CD4-positive, alpha-beta T cell (primary cell): ENCODE measurements around the gene PEAR1. TPM values are rescaled to one million over a fixed set of nuclear protein-coding genes. Genes with fewer than 3 reads are reported as not detected.

Experiments used
- ATAC-seq: fragments of 200-7000 bp; cut with Tn5 transposase; one replicate; pipeline ENCODE4 v1.10.0; 2022; ENCODE audit warnings: mild to moderate bottlenecking; ENCODE audit not compliant: poor library complexity
- CTCF ChIA-PET: fragments of 350-600 bp; sonication (Branson Sonifier 250); formaldehyde crosslinking; loops from one replicate; lab custom pipeline; 2021; ENCODE audit warnings: antibody characterized with exemption, inconsistent platforms; lab: Charles Lee
- POLR2A ChIA-PET: fragments of 350-600 bp; sonication (Branson Sonifier 250); formaldehyde crosslinking; loops from one replicate; lab custom pipeline; 2021; ENCODE audit warnings: antibody characterized with exemption, inconsistent platforms; lab: Charles Lee
- DNase-seq, 14 experiments: peaks; one replicate each; pipeline ENCODE4 v3.0.0-alpha.2; 2013 to 2020; ENCODE audit warnings: mixed read lengths in 2 of 14
- H3K27ac ChIP-seq, 2 donors: one replicate each; pipeline versions ENCODE4 v1.5.1 to v1.7.0; 2013; ENCODE audit warnings: low read length in 2 of 2, low read depth in 1 of 2, mild to moderate bottlenecking in 1 of 2
- H3K27me3 ChIP-seq, 2 experiments: 1 replicate in 1 of 2; 2 replicates in 1 of 2; pipeline versions ENCODE4 v1.6.1 to v1.7.0; 2013; ENCODE audit warnings: low read length in 2 of 2, control low read depth in 1 of 2, mild to moderate bottlenecking in 1 of 2, moderate library complexity in 1 of 2; ENCODE audit not compliant: insufficient read depth in 2 of 2, control insufficient read depth in 1 of 2
- H3K36me3 ChIP-seq: one replicate; pipeline ENCODE4 v1.6.1; 2013; ENCODE audit warnings: low read length, control low read depth; ENCODE audit not compliant: insufficient read depth
- H3K4me1 ChIP-seq: one replicate; pipeline ENCODE4 v1.6.1; 2013; ENCODE audit warnings: low read length, control low read depth; ENCODE audit not compliant: insufficient read depth
- H3K4me3 ChIP-seq: one replicate; pipeline ENCODE4 v1.5.1; 2013; ENCODE audit warnings: mild to moderate bottlenecking, low read length, moderate library complexity
- H3K9me3 ChIP-seq, 2 experiments: 1 replicate in 1 of 2; 2 replicates in 1 of 2; pipeline versions ENCODE4 v1.6.1 to v1.7.0; 2013; ENCODE audit warnings: low read length in 2 of 2, mild to moderate bottlenecking in 2 of 2, control low read depth in 1 of 2, moderate library complexity in 1 of 2; ENCODE audit not compliant: control insufficient read depth in 1 of 2, insufficient read depth in 1 of 2
- H3K27ac Mint-ChIP-seq: one replicate; pipeline ENCODE4 v1.8.0; 2020; ENCODE audit warnings: mixed read lengths
- H3K27me3 Mint-ChIP-seq: one replicate; pipeline ENCODE4 v1.8.0; 2021; ENCODE audit warnings: mixed read lengths
- H3K36me3 Mint-ChIP-seq: one replicate; pipeline ENCODE4 v1.8.0; 2021; ENCODE audit warnings: low read depth, mixed read lengths
- H3K4me1 Mint-ChIP-seq: one replicate; pipeline ENCODE4 v1.8.0; 2021; ENCODE audit warnings: low read depth, mixed read lengths
- H3K4me3 Mint-ChIP-seq: one replicate; pipeline ENCODE4 v1.8.0; 2020; ENCODE audit warnings: mild to moderate bottlenecking, mixed read lengths
- H3K9me3 Mint-ChIP-seq: one replicate; pipeline ENCODE4 v1.8.0; 2020; ENCODE audit warnings: mixed read lengths
- intact Hi-C, 2 experiments: fragments of 100-400 bp; cut with DNase I in 1 of 2; cut with micrococcal nuclease in 1 of 2; formaldehyde crosslinking; loops; one replicate each; pipeline versions ENCODE4 v1.15.1 to v1.9.0; 2023 to 2025; cut with DNase I, micrococcal nuclease
- total RNA-seq, 174 experiments: library from RNA in 2 of 174; stranded (reverse) in 2 of 174; gene quantifications; one replicate each; pipeline ENCODE4 v1.2.3 and lab custom pipeline; 2021 to 2026
- TF ChIP-seq, protein P1 (sequence below): fragments of 200-600 bp; IDR thresholded peaks from one replicate; pipeline ENCODE4 v1.8.0; 2022; ENCODE audit warnings: antibody characterized with exemption, mild to moderate bottlenecking

The PEAR1 gene
- total RNA-seq, 2 experiments from 2014 or later: 0.20 to 0.41 TPM

DNA sequence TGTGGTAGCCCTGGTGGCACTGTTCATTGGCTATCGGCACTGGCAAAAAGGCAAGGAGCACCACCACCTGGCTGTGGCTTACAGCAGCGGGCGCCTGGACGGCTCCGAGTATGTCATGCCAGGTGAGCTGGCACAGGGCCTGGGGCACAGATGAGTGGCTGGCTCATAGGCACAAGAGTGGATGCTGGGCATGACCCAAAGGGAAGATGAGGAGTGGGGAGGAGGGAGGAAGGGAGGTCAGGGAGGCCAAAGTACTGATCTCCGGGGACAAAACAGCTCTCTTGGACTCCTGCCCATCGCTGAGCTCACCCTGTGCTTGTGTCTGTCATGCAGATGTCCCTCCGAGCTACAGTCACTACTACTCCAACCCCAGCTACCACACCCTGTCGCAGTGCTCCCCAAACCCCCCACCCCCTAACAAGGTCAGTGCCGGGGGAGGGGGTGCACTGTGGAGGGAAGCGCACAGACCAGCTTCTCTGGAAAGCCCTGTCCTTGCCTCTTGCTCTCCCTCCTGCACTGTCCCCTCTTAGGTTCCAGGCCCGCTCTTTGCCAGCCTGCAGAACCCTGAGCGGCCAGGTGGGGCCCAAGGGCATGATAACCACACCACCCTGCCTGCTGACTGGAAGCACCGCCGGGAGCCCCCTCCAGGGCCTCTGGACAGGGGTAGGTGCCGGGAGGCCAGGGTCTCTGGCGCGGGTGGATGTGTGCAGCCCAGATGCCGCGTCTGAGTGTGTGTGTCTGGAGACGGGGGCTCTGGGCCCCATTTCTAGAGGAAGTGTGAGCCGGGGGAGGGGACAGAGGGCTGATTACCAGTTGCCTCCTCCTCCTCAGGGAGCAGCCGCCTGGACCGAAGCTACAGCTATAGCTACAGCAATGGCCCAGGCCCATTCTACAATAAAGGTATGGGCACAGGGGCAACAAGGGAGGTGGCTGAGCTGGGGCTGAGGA lies 19.6 kb downstream of the PEAR1 start:
- no peak for ATAC-seq
- Histone ChIP-seq H3K9me3 (peaks cover 0 to 9% of the 10 kb centered on the region in 2 experiments), H3K4me1 (no peaks in the 10 kb centered on the region), H3K4me3 (no peak overlapping the region), H3K36me3 (no peaks in the 10 kb centered on the region), H3K27ac (no peak overlapping the region), H3K27me3 (peaks cover 3 to 7% of the 10 kb centered on the region in 2 experiments)
- DNase-seq: no peak
- Mint-ChIP-seq H3K9me3 (no peaks in the 10 kb centered on the region), H3K4me1 (no peaks in the 10 kb centered on the region), H3K27ac (no peak overlapping the region), H3K4me3 (no peak overlapping the region), H3K27me3 (peaks cover 53% of the 10 kb centered on the region), H3K36me3 (no peaks in the 10 kb centered on the region)
- intact Hi-C loops: loop anchor here (5.0 kb wide), 2 partner anchors 49 to 164 kb away; no protein-coding TSS in a partner anchor
- TF ChIP-seq, protein P1, sequence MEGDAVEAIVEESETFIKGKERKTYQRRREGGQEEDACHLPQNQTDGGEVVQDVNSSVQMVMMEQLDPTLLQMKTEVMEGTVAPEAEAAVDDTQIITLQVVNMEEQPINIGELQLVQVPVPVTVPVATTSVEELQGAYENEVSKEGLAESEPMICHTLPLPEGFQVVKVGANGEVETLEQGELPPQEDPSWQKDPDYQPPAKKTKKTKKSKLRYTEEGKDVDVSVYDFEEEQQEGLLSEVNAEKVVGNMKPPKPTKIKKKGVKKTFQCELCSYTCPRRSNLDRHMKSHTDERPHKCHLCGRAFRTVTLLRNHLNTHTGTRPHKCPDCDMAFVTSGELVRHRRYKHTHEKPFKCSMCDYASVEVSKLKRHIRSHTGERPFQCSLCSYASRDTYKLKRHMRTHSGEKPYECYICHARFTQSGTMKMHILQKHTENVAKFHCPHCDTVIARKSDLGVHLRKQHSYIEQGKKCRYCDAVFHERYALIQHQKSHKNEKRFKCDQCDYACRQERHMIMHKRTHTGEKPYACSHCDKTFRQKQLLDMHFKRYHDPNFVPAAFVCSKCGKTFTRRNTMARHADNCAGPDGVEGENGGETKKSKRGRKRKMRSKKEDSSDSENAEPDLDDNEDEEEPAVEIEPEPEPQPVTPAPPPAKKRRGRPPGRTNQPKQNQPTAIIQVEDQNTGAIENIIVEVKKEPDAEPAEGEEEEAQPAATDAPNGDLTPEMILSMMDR: no peak
- ChIA-PET POLR2A (interaction anchor here (0.6 kb wide), 1 partner anchor 15 kb away, joined by 4 read pairs; no protein-coding TSS in a partner anchor), CTCF (no interaction called here)

DNA sequence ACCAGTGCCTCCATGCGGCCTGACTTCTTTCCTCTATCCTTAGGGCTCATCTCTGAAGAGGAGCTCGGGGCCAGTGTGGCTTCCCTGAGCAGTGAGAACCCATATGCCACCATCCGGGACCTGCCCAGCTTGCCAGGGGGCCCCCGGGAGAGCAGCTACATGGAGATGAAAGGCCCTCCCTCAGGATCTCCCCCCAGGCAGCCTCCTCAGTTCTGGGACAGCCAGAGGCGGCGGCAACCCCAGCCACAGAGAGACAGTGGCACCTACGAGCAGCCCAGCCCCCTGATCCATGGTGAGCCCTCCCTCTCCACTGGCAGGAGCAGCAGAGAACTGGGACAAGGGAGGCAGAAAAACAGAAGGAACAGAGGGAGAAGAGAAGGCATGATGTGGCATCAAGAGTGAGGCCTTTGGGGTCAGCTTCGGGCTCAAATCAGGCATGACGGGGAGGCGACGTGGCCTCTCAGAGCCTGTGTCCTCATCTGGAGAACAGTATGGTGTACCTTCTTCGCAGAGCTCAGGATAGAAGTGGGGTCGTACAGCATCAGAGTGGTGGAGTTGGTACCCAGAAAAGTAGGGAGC lies 20.4 kb downstream of the PEAR1 start:
- Mint-ChIP-seq H3K27me3 (peaks cover 58% of the 10 kb centered on the region), H3K27ac (no peak overlapping the region)
- POLR2A ChIA-PET: no interaction called here

DNA sequence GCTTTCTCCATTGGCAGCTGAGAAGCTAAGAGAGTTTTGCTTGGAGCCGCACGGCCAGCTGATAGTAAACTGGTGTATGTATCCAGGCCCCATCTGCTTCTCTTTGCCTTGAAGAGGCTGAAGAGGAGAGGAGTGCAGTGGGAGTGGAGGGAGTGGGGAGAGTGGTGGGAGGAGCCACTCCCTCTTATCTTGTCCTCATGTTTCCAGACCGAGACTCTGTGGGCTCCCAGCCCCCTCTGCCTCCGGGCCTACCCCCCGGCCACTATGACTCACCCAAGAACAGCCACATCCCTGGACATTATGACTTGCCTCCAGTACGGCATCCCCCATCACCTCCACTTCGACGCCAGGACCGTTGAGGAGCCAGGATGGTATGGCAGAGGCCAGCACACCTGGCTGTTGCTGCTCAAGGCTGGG lies 20.9 kb downstream of the PEAR1 start:
- no peak overlapping the region for H3K4me3 Mint-ChIP-seq
- H3K9me3 Mint-ChIP-seq: no peaks in the 10 kb centered on the region
- TF ChIP-seq, protein P1: no peak
- Histone ChIP-seq H3K27ac (no peak overlapping the region), H3K4me1 (no peaks in the 10 kb centered on the region), H3K27me3 (peaks cover 3 to 10% of the 10 kb centered on the region in 2 experiments), H3K36me3 (no peaks in the 10 kb centered on the region), H3K9me3 (peaks cover 0 to 5% of the 10 kb centered on the region in 2 experiments), H3K4me3 (no peak overlapping the region)
- no peaks in the 10 kb centered on the region for H3K36me3 Mint-ChIP-seq
- CTCF ChIA-PET: no interaction called here
- ATAC-seq (no peak), DNase-seq (no peak)
- no peaks in the 10 kb centered on the region for H3K4me1 Mint-ChIP-seq
- peaks cover 64% of the 10 kb centered on the region for H3K27me3 Mint-ChIP-seq
- POLR2A ChIA-PET: no interaction called here
- H3K27ac Mint-ChIP-seq: no peak overlapping the region
- intact Hi-C loops: loop anchor here (5.0 kb wide), 2 partner anchors 48 to 163 kb away; no protein-coding TSS in a partner anchor

More for the DNA sequence above, 20.4 kb downstream of the PEAR1 start:
- TF ChIP-seq, protein P1: no peak
- Mint-ChIP-seq H3K4me3 (no peak overlapping the region), H3K4me1 (no peaks in the 10 kb centered on the region), H3K9me3 (no peaks in the 10 kb centered on the region), H3K36me3 (no peaks in the 10 kb centered on the region)
- no peak for DNase-seq
- Histone ChIP-seq H3K9me3 (peaks cover 0 to 5% of the 10 kb centered on the region in 2 experiments), H3K27me3 (peaks cover 3 to 7% of the 10 kb centered on the region in 2 experiments), H3K4me3 (no peak overlapping the region), H3K36me3 (no peaks in the 10 kb centered on the region), H3K4me1 (no peaks in the 10 kb centered on the region), H3K27ac (no peak overlapping the region)
- intact Hi-C loops: loop anchor here (5.0 kb wide), 2 partner anchors 48 to 163 kb away; no protein-coding TSS in a partner anchor
- CTCF ChIA-PET: no interaction called here
- ATAC-seq: no peak
